G401 (cell line): ENCODE data around the gene SON. TPM values are rescaled to one million over a fixed set of nuclear protein-coding genes. Genes with fewer than 3 reads are reported as not detected.
"Not testable (repeated sequence)": the region's sequence is repeated elsewhere in the genome, so short reads cannot be mapped to it uniquely, and the experiment has no call there.

Experiments used
- DNase-seq: peaks from one replicate; pipeline ENCODE4 v3.0.0-alpha.2; 2015; ENCODE audit warnings: low spot score
- in situ Hi-C: cut with HindIII; loops from 2 replicates; pipeline ENCODE4 v1.10.0; 2016; ENCODE audit warnings: low sequenced_read_pairs, mixed read lengths
- total RNA-seq: library from RNA; depleted of rRNA; stranded (reverse); fragments of >200 nt; shearing (Covaris generic); gene quantifications from 2 replicates; pipeline ENCODE4 v1.2.3, GENCODE V29; 2014; rRNA removed

SON gene
- 90.8 and 253 TPM in 2 replicates for total RNA-seq

GRCh38 chr21:33542640-33543504 lies at the start of gene SON:
Gene SON (plus strand): TSS chr21:33543038. CDS start chr21:33543093, 55 bp downstream.
- in situ Hi-C loops, result no loop called here
- DNase-seq, result peak; percentile 99

- in situ Hi-C loops, result no loop called here
- no peak for DNase-seq
Measured at GRCh38 chr21:33493756-33494155, 49.1 kb upstream of the SON start.

- no peak for DNase-seq
- in situ Hi-C loops, result no loop called here
Measured at GRCh38 chr21:33495743-33496142, 47.1 kb upstream of the SON start.

- DNase-seq, result no peak
- in situ Hi-C loops, result no loop called here
Measured at GRCh38 chr21:33496345-33496744, 46.5 kb upstream of the SON start.

DNA sequence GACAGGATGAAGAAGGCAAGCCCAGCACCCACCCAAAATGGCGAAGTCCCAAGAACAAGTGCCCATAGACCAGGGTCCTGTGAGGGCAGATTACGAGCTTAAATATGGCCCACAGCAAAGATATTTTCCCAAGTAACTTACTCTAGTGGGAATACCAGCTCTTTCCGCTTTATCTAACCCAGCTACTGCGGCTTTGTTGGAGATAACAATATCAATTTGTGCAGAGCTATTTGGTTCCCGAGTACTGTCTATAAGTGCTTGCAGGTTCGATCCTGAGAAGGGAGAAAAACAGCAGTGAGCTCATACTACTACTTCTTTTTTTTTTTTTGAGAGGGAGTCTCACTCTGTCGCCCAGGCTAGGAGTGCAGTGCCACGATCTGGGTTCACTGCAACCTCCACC lies 37.0 kb upstream of the SON start:
- in situ Hi-C loops, result no loop called here
- no peak for DNase-seq

DNA sequence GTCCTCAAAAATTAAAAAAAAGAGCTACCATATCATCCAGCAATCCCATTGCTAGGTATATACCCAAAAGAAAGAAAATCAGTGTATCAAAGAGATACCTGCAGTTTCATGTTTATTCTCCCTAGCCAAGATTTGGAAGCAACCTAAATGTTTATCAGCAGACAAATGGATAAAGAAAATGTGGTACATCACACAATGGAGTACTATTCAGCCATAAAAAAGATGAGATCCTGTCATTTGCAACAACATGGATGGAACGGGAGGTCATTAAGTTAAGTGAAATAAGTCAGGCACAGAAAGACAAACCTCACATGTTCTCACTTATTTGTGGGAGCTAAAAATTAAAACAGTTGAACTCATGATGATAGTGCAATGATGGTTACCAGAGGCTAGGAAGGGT lies 35.8 kb upstream of the SON start:
- DNase-seq, in situ Hi-C loops: not testable (repeated sequence)

DNA sequence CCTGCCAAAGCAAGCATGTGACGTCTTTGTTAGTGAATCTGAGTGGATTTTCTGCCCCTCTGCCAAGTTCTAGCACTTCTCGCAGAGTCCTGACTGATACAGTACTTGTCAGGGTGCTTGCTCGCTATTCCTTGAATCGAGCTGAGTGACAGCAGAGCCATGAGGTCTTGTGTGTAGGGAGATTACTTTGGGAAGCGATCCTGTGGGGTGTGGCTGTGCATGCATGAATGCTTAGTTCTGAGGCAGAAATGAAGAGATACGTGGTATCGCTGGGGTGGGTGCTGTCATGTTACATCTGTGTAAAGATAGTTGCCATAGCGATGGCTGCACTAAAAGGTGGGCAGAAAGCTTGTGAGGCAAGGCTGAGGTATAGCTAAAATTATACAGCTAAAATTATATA lies 32.0 kb upstream of the SON start:
- DNase-seq, result no peak
- in situ Hi-C loops, result no loop called here

DNA sequence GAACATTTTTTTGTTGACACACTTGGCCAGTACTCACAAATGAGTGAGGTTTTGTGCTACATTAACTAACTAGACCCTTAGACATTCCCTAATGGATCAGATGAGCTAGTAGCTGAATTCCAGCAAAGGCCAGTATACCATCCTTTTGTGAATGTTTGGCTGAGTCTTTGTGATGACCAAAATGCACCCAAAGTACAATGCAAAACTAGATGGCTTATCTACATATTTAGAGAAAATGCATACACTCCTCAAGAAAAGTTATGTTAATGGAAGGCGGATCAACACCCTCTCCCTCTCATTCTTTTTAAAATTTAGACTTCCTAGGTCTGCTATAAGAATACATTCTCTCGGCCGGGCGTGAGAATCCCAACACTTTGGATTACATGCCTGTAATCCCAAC lies 31.2 kb upstream of the SON start:
- no peak for DNase-seq
- in situ Hi-C loops, result no loop called here

DNA sequence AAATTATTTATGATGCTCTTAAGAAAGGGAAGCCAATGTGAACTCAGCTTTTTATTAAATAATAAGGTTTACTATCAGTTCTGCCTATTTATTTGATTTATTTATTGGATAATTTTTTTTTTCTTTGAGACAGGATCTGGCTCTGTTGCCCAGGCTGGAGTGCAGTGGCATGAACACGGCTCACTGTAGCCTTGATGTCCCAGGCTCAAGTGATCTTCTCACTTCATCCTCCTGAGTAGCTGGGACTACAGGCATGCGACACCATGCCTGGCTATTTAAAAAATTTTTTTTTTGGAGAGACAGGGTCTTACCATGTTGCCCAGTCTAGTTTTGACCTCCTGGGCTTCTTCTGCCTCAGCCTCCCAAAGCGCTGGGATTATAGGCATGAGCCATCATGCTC lies 30.4 kb upstream of the SON start:
- no peak for DNase-seq
- in situ Hi-C loops, result no loop called here

- in situ Hi-C loops, result no loop called here
- DNase-seq, result no peak
Measured at GRCh38 chr21:33514229-33514628, 28.6 kb upstream of the SON start.

GRCh38 chr21:33518899-33519298 lies 23.9 kb upstream of the SON start:
- DNase-seq, result no peak
- in situ Hi-C loops, result no loop called here

GRCh38 chr21:33522297-33522952 lies 20.4 kb upstream of the SON start:
- DNase-seq, result no peak
- in situ Hi-C loops, result no loop called here

DNA sequence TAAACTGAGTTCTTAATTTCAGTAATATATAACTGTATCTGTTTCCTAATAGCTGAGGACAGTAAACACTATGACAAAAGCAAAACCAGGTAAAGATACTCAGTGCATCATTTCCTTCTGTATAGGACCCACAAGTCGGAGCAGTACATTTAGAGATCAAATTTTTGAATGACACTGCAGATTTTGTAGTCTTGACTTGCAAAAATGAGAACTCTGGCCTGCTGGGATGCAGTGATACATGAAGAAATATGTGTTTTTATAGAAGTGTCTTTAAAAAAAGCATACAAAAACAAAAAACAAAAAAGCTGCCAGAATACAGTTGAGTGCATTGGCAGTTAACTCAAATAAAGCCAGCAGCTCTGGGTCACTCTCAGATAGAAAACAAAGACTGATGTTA lies 19.9 kb upstream of the SON start:
- DNase-seq, result no peak
- in situ Hi-C loops, result no loop called here

DNA sequence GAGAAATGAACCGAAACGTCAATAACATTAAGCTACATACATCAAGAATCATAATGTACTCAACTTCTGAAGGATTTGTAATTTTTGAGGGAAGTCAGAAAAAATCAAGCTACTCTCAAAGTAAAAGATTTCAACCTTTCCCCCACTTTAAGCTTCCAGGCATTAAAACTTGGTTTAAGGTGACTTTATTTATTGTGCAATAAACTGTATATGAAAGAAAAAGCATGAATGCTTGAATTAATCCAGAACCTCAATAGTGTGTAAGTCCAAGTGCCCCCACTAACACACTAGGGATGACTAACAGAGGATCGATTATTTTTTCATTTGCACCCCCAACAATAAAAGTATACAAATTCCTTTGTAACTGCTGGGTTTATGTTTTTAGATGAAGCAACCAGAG lies 11.8 kb upstream of the SON start:
- DNase-seq, result no peak
- in situ Hi-C loops, result no loop called here

- in situ Hi-C loops, result no loop called here
- DNase-seq, result no peak
Measured at GRCh38 chr21:33537212-33537611, 5.6 kb upstream of the SON start.

- in situ Hi-C loops, result no loop called here
Measured at GRCh38 chr21:33539616-33540015, 3.2 kb upstream of the SON start.

DNA sequence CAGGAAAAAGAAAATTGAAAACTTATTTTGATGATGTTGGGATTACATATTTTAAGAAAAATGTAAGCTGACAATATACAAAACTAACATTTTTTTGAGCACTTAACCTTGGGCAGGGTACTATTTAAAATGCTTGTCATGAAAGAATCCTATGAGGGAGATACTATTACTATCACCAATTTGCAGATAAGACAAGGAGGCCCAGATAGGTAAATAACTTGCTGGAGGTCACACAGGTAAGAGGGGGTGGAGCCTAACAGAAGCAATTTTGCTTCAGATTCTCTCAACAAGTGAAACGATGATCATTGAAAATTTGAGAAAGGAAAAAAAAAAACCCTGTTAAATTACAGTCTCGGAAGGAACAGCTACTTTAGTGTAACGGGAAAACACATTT lies 2.1 kb upstream of the SON start:
- DNase-seq, result no peak
- in situ Hi-C loops, result no loop called here

More at GRCh38 chr21:33539616-33540015, 3.2 kb upstream of the SON start:
- no peak for DNase-seq

GRCh38 chr21:33541105-33541711 lies 1.6 kb upstream of the SON start:
- DNase-seq, result no peak
- in situ Hi-C loops, result no loop called here

DNA sequence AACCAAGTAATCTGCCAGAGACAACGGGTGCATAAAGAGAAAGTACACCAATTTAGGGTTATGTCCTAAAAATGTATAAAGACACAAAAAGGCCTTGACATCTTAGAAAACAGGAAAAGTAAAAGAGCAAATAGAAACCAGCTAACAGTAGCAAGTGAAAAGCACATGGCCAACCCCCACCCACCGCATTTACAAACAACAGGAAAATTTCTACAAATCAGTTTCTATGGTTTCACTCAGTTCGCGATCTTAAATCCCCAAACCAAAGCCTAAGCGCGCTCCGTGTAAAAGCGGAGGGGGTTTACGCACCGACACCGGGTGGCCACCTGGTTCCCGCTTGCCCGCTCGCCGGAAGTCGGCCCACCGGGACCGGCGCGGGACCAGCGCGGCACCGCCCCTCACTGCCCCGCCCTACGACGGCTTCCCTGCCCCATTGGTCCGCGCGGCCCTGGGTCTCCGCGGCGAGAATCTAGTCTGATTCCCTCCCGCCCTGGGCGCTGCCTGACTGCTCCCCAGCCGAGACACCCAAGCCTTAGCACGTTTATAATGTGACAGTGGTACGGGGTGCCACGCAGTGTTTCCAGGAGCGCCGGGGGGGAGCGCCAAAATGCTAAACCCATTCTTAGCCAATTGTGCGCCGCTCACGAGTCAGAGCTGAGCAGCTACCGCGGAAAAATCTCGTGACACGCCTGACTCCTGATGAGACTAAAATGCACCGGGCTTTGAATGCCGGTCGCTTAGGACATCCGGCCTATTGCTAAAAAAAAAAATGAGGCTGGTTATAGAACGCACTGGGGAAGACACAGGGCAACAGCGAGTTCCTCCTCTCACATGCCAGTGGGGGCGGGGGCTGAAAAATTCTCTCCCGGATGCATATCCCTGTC lies 840 bp upstream of the SON start, which contains the start of gene GART:
TSS of gene GART (minus strand) at position 362 of the 884 bp plus-strand sequence. CDS start 2,802 bp downstream, outside the sequence.
- DNase-seq, result peak; percentile 85
- in situ Hi-C loops, result no loop called here
